ENCODE data around the gene RSAD1. TPM values are rescaled to one million over a fixed set of nuclear protein-coding genes. Genes with fewer than 3 reads are reported as not detected.

Gene RSAD1
- total RNA-seq, 2 experiments from 2014 or later: 44.6 to 44.7 TPM

DNA sequence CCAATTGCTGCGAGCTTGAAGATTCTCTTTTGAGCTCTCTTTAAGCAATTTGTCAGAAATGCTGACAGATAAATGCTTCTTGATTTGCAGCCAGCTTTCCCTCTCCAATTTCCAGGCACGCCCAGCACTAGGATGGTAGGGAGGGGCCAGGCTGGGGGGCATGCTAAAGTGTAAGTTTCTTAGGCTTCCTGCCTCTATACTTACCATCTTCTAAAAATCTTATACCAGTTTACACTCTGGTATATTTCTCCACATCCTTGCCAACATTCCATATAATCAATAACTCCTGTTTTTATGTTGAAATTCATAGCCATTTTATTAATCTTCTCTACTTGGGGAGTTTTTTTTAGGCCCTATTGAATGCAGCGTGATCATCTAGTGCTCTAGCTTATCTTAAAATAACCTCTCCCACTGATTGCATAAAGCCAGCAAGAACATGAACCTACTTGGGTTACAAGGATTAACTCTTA is 35.1 kb upstream of the RSAD1 start:
- Histone ChIP-seq H3K27me3 (ENCODE audit: control insufficient read depth in 1 of 2, insufficient read depth in 2 of 2, low read length in 2 of 2) (no peaks in the 10 kb centered on the region), H3K9me3 (ENCODE audit: control insufficient read depth in 1 of 2, insufficient read depth in 1 of 2, low read length in 2 of 2) (no peaks in the 10 kb centered on the region), H3K4me3 (ENCODE audit: low read length) (no peak overlapping the region), H3K27ac (ENCODE audit: low read depth in 1 of 2, low read length in 2 of 2) (no peak overlapping the region), H3K36me3 (ENCODE audit: insufficient read depth, low read length) (no peaks in the 10 kb centered on the region), H3K4me1 (ENCODE audit: insufficient read depth, low read length) (no peaks in the 10 kb centered on the region)
- intact Hi-C loops (cut with DNase I, micrococcal nuclease): no loop called here
- Mint-ChIP-seq H3K27me3 (no peaks in the 10 kb centered on the region), H3K27ac (no peak overlapping the region), H3K36me3 (ENCODE audit: low read depth) (no peaks in the 10 kb centered on the region), H3K9me3 (no peaks in the 10 kb centered on the region), H3K4me1 (ENCODE audit: low read depth) (no peaks in the 10 kb centered on the region), H3K4me3 (no peak overlapping the region)
- ChIA-PET CTCF (interaction anchor here (1.2 kb wide), 1 partner anchor 46 kb away, joined by 3 read pairs; the partner anchor contains the start of gene LRRC59), POLR2A (interaction anchor here (0.8 kb wide), 1 partner anchor 46 kb away, joined by 3 read pairs; the partner anchor contains the start of gene LRRC59)
- DNase-seq (no peak), ATAC-seq (ENCODE audit: poor library complexity) (no peak)
- TF ChIP-seq, protein P1, sequence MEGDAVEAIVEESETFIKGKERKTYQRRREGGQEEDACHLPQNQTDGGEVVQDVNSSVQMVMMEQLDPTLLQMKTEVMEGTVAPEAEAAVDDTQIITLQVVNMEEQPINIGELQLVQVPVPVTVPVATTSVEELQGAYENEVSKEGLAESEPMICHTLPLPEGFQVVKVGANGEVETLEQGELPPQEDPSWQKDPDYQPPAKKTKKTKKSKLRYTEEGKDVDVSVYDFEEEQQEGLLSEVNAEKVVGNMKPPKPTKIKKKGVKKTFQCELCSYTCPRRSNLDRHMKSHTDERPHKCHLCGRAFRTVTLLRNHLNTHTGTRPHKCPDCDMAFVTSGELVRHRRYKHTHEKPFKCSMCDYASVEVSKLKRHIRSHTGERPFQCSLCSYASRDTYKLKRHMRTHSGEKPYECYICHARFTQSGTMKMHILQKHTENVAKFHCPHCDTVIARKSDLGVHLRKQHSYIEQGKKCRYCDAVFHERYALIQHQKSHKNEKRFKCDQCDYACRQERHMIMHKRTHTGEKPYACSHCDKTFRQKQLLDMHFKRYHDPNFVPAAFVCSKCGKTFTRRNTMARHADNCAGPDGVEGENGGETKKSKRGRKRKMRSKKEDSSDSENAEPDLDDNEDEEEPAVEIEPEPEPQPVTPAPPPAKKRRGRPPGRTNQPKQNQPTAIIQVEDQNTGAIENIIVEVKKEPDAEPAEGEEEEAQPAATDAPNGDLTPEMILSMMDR (IDR thresholded peaks at IDR 0.05): no peak

DNA sequence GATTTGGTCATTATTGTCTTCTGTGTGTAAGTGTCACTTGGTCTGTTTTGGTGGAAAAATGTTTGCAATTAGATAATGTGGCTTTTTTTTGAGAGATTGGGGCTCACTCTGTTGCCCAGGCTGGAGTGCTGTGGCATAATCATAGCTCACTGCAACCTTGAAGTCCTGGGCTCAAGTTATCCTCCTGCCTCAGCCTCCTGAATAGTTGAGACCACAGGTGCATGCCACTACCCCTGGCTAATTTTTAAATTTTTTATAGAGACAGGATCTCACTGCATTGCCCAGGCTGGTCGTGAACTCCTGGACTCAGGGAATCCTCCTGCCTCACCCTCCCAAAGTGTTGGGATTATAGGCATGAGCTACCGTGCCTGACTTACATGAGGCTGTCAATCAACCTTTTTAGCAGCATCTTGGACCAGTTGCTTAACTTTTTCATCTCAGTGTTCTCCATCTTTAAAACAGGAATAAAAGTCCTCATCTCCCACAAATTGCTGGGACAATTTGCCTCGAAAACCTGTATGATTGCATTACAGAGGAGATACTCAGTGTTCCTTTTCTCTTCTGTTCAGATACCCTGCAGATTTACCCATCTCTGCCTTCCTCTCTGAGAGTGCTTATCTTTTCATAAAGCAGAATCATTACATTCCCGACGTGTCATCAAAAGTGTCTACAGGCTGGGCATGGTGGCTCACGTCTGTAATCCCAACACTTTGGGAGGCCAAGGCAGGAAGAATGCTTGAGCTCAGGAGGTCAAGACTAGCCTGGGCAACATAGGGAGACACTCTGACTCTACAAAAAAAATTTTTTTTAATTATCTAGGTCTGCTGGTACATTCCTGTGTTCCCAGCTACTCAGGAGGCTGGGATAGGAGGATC is 33.6 kb upstream of the RSAD1 start:
- DNase-seq (no peak), ATAC-seq (ENCODE audit: poor library complexity) (no peak)
- H3K36me3 ChIP-seq (ENCODE audit: insufficient read depth, low read length): no peaks in the 10 kb centered on the region
- CTCF ChIA-PET: interaction anchor here (0.9 to 1.2 kb wide), 2 partner anchors 48 kb away, joined by 3 read pairs; partner anchors contain the start of gene LRRC59
- POLR2A ChIA-PET: no interaction called here
- H3K27ac ChIP-seq (ENCODE audit: low read depth in 1 of 2, low read length in 2 of 2): no peak overlapping the region
- H3K4me3 ChIP-seq (ENCODE audit: low read length): no peak overlapping the region
- Mint-ChIP-seq H3K4me1 (ENCODE audit: low read depth) (no peaks in the 10 kb centered on the region), H3K9me3 (no peaks in the 10 kb centered on the region), H3K27ac (no peak overlapping the region), H3K36me3 (ENCODE audit: low read depth) (no peaks in the 10 kb centered on the region), H3K27me3 (no peaks in the 10 kb centered on the region), H3K4me3 (no peak overlapping the region)
- H3K27me3 ChIP-seq (ENCODE audit: control insufficient read depth in 1 of 2, insufficient read depth in 2 of 2, low read length in 2 of 2): no peaks in the 10 kb centered on the region
- TF ChIP-seq, protein P1 (IDR thresholded peaks at IDR 0.05): no peak
- intact Hi-C loops (cut with DNase I, micrococcal nuclease): no loop called here
- no peaks in the 10 kb centered on the region for H3K4me1 ChIP-seq (ENCODE audit: insufficient read depth, low read length)
- no peaks in the 10 kb centered on the region for H3K9me3 ChIP-seq (ENCODE audit: control insufficient read depth in 1 of 2, insufficient read depth in 1 of 2, low read length in 2 of 2)

DNA sequence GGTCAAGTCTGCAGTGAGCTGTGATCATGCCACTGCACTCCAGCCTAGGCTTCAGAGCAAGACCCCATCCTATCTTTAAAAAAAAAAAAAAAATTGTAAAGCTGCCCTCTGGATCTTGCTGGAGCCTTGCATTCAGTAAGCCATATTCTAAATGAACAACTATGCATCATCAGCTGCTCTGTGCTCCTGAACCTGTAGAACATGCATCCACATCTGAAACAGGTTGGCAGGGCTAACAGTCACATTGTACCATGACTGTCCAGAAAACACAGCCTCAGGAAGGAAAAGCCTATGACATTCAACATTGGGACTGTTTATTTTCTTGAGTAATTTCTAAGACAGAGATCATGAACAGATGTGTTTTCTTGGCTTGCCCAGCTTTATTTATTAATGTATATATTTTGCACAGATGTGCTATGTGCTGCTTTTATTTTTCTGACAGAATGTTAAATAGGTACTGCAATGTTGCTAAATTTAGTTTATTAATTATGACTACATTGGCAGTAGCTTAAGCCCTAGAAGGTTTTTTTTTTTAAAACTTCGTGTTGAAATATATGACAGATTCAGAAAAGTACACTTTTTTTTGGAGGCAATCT is 32.8 kb upstream of the RSAD1 start:
- no peak overlapping the region for H3K4me3 Mint-ChIP-seq
- H3K9me3 Mint-ChIP-seq: no peaks in the 10 kb centered on the region
- Histone ChIP-seq H3K4me1 (ENCODE audit: insufficient read depth, low read length) (no peaks in the 10 kb centered on the region), H3K36me3 (ENCODE audit: insufficient read depth, low read length) (no peaks in the 10 kb centered on the region), H3K27ac (ENCODE audit: low read depth in 1 of 2, low read length in 2 of 2) (no peak overlapping the region), H3K4me3 (ENCODE audit: low read length) (no peak overlapping the region), H3K27me3 (ENCODE audit: control insufficient read depth in 1 of 2, insufficient read depth in 2 of 2, low read length in 2 of 2) (no peaks in the 10 kb centered on the region), H3K9me3 (ENCODE audit: control insufficient read depth in 1 of 2, insufficient read depth in 1 of 2, low read length in 2 of 2) (no peaks in the 10 kb centered on the region)
- ChIA-PET POLR2A (no interaction called here), CTCF (interaction anchor here (0.9 kb wide), 1 partner anchor 49 kb away, joined by 3 read pairs; the partner anchor contains the start of gene LRRC59)
- no peaks in the 10 kb centered on the region for H3K36me3 Mint-ChIP-seq (ENCODE audit: low read depth)
- no peak for ATAC-seq (ENCODE audit: poor library complexity)
- H3K27ac Mint-ChIP-seq: no peak overlapping the region
- no peaks in the 10 kb centered on the region for H3K4me1 Mint-ChIP-seq (ENCODE audit: low read depth)
- no peaks in the 10 kb centered on the region for H3K27me3 Mint-ChIP-seq
- TF ChIP-seq, protein P1 (IDR thresholded peaks at IDR 0.05): no peak
- intact Hi-C loops (cut with DNase I, micrococcal nuclease): no loop called here
- no peak for DNase-seq
